ENCODE results near the gene CTNNA3. TPM values are rescaled to one million over a fixed set of nuclear protein-coding genes. Genes with fewer than 3 reads are reported as not detected.

Gene CTNNA3
- total RNA-seq, 1 experiment from 2014 or later: 0.85 TPM

DNA sequence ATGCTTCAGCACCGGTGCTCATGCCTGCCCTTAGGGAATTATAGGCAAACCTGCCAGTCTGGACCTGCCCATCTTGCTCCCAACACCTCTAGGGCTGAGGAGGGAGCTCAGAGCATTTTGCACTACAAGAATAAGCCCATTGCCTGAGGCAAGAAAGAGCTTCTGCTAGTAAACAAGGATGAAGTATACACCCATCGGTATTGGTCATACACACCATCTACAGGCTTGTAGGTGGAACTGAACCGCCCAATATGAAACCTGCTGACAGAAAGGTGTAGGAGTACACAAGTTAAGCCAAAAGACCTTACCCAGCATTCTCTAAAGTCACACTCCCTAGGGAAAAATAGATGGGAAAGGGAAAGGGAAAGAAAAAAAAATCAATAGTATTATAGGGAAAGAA is 1727.1 kb downstream of the CTNNA3 start:
- BruUV-seq (replicated peaks): no TSS peak
- no peak for DNase-seq (ENCODE audit: low read depth, low spot score)
- ATAC-seq: no peak

DNA sequence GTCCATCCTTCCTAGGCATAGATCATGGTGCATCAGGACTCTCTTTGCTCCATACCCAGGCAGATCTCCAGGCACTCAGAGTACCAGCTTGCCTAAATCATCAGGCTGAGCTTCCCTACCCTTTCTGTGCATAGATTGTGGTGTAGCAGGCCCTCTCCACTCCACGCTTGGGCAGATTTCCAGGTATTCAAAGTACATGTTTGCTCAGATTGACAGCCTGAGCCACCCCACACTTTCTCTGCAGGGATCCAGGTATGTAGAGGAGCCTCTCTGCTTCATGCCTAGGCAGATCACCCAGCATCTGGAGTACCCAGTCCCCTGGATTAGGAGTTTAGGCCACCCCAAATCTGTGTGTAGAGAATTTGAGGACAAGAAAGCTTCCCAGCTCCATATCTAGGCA is 1727.6 kb downstream of the CTNNA3 start:
- in situ Hi-C loops (cut with HindIII; ENCODE audit: low pct_unique_long_range_greater_than_20kb, low sequenced_read_pairs) (no loop called here), intact Hi-C loops (cut with micrococcal nuclease; ENCODE audit: unreplicated experiment) (no loop called here)
- POLR2A ChIA-PET: no interaction called here
- BruUV-seq (replicated peaks): no TSS peak
- no peaks in the 10 kb centered on the region for H3K27me3 ChIP-seq (ENCODE audit: control insufficient read depth, insufficient read depth, low read length)
- no peaks in the 10 kb centered on the region for H3K36me3 ChIP-seq (ENCODE audit: control insufficient read depth, insufficient read depth, low read length)
- CTCF ChIA-PET: no interaction called here
- H3K9me3 ChIP-seq (ENCODE audit: control insufficient read depth, insufficient read depth, low read depth, low read length): no peaks in the 10 kb centered on the region
- DNase-seq (ENCODE audit: low read depth, low spot score) (no peak), ATAC-seq (no peak)
- H3K27ac ChIP-seq (ENCODE audit: low read length): no peak overlapping the region
- TF ChIP-seq, protein P1, sequence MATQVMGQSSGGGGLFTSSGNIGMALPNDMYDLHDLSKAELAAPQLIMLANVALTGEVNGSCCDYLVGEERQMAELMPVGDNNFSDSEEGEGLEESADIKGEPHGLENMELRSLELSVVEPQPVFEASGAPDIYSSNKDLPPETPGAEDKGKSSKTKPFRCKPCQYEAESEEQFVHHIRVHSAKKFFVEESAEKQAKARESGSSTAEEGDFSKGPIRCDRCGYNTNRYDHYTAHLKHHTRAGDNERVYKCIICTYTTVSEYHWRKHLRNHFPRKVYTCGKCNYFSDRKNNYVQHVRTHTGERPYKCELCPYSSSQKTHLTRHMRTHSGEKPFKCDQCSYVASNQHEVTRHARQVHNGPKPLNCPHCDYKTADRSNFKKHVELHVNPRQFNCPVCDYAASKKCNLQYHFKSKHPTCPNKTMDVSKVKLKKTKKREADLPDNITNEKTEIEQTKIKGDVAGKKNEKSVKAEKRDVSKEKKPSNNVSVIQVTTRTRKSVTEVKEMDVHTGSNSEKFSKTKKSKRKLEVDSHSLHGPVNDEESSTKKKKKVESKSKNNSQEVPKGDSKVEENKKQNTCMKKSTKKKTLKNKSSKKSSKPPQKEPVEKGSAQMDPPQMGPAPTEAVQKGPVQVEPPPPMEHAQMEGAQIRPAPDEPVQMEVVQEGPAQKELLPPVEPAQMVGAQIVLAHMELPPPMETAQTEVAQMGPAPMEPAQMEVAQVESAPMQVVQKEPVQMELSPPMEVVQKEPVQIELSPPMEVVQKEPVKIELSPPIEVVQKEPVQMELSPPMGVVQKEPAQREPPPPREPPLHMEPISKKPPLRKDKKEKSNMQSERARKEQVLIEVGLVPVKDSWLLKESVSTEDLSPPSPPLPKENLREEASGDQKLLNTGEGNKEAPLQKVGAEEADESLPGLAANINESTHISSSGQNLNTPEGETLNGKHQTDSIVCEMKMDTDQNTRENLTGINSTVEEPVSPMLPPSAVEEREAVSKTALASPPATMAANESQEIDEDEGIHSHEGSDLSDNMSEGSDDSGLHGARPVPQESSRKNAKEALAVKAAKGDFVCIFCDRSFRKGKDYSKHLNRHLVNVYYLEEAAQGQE (IDR thresholded peaks at IDR 0.05; ENCODE audit: insufficient read depth in 1 of 2, low read depth in 2 of 2, low read length in 1 of 2): no peak
- TF ChIP-seq, protein P2, sequence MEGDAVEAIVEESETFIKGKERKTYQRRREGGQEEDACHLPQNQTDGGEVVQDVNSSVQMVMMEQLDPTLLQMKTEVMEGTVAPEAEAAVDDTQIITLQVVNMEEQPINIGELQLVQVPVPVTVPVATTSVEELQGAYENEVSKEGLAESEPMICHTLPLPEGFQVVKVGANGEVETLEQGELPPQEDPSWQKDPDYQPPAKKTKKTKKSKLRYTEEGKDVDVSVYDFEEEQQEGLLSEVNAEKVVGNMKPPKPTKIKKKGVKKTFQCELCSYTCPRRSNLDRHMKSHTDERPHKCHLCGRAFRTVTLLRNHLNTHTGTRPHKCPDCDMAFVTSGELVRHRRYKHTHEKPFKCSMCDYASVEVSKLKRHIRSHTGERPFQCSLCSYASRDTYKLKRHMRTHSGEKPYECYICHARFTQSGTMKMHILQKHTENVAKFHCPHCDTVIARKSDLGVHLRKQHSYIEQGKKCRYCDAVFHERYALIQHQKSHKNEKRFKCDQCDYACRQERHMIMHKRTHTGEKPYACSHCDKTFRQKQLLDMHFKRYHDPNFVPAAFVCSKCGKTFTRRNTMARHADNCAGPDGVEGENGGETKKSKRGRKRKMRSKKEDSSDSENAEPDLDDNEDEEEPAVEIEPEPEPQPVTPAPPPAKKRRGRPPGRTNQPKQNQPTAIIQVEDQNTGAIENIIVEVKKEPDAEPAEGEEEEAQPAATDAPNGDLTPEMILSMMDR (IDR thresholded peaks at IDR 0.05): no peak
- TF ChIP-seq POLR2AphosphoS5 (IDR thresholded peaks at IDR 0.05; ENCODE audit: low read depth, low read length): no peak
- no peak for TF ChIP-seq SIN3A (IDR thresholded peaks at IDR 0.05; ENCODE audit: borderline replicate concordance, insufficient read depth, low read depth, low read length)
- no peak for TF ChIP-seq TCF7L2 (IDR thresholded peaks at IDR 0.05; ENCODE audit: low read depth, low read length)
- H3K4me3 ChIP-seq (ENCODE audit: low read depth in 2 of 2, low read length in 2 of 2): no peak overlapping the region
- H3K4me1 ChIP-seq (ENCODE audit: control insufficient read depth, insufficient read depth, low read length): no peaks in the 10 kb centered on the region

More for the DNA sequence above, 1727.1 kb downstream of the CTNNA3 start:
- ChIA-PET POLR2A (no interaction called here), CTCF (no interaction called here)
- Histone ChIP-seq H3K4me1 (ENCODE audit: control insufficient read depth, insufficient read depth, low read length) (no peaks in the 10 kb centered on the region), H3K9me3 (ENCODE audit: control insufficient read depth, insufficient read depth, low read depth, low read length) (no peaks in the 10 kb centered on the region), H3K4me3 (ENCODE audit: low read depth in 2 of 2, low read length in 2 of 2) (no peak overlapping the region), H3K27me3 (ENCODE audit: control insufficient read depth, insufficient read depth, low read length) (no peaks in the 10 kb centered on the region), H3K27ac (ENCODE audit: low read length) (no peak overlapping the region), H3K36me3 (ENCODE audit: control insufficient read depth, insufficient read depth, low read length) (no peaks in the 10 kb centered on the region)
- in situ Hi-C loops (cut with HindIII; ENCODE audit: low pct_unique_long_range_greater_than_20kb, low sequenced_read_pairs) (no loop called here), intact Hi-C loops (cut with micrococcal nuclease; ENCODE audit: unreplicated experiment) (no loop called here)
- TF ChIP-seq, protein P2 (IDR thresholded peaks at IDR 0.05): no peak
- TF ChIP-seq POLR2AphosphoS5 (IDR thresholded peaks at IDR 0.05; ENCODE audit: low read depth, low read length): no peak
- no peak for TF ChIP-seq SIN3A (IDR thresholded peaks at IDR 0.05; ENCODE audit: borderline replicate concordance, insufficient read depth, low read depth, low read length)
- TF ChIP-seq, protein P1 (IDR thresholded peaks at IDR 0.05; ENCODE audit: insufficient read depth in 1 of 2, low read depth in 2 of 2, low read length in 1 of 2): no peak
- TF ChIP-seq TCF7L2 (IDR thresholded peaks at IDR 0.05; ENCODE audit: low read depth, low read length): no peak
